GM18517 (cell line): ENCODE results near the gene PSORS1C1.
"Not testable (repeated sequence)": the region's sequence is repeated elsewhere in the genome, so short reads cannot be mapped to it uniquely, and the experiment has no call there.

Experiments
- ATAC-seq: cut with Tn5 transposase; IDR thresholded peaks from one replicate; pipeline ENCODE4 v1.9.1; 2021; ENCODE audit warnings: mild to moderate bottlenecking, moderate library complexity; ENCODE audit not compliant: unreplicated experiment

PSORS1C1 gene

DNA sequence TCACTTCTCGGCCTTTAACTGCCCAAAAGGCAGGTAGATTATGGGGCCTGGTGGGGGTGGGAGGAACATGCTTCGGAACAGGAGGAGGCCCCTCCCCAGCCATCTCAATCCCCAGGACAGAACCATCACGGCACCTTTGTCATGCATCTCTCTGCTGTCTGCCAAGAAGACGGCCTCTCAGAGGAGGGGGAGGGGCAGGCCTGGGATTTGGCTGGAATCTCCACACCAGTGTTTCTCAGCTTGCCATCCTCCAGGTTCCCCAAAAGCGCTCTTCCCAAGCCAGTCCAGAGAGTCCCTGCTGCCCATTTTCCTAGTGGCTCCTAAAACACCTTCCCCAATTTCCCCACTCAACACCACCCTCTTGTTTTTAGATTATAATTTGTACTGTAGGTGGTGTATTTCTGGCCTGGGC, 58.4 kb downstream of the PSORS1C1 start:
- ATAC-seq = no peak

- no peak for ATAC-seq
Observed at GRCh38 chr6:31173406-31173805, 58.8 kb downstream of the PSORS1C1 start.

- ATAC-seq = no peak
Observed at GRCh38 chr6:31174378-31174777, 59.8 kb downstream of the PSORS1C1 start.

DNA sequence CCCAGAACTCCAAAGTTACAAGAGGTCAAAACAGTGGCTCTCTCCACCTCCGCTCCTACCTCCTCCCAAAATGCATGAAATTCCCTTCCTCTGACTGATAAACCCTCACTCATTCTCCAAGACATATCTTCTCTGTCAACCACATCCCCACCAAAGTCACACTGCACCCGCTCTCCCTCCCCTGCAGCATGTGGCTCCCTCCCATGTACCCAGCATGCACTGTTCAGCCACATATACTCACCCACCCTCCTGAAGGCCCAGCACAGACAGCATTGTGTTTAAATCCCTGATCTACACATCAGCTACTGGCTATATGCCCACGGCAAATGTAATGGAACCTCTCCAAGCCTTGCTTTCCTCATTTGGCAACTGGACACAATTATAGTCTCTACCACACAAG, 61.4 kb downstream of the PSORS1C1 start:
- no peak for ATAC-seq

DNA sequence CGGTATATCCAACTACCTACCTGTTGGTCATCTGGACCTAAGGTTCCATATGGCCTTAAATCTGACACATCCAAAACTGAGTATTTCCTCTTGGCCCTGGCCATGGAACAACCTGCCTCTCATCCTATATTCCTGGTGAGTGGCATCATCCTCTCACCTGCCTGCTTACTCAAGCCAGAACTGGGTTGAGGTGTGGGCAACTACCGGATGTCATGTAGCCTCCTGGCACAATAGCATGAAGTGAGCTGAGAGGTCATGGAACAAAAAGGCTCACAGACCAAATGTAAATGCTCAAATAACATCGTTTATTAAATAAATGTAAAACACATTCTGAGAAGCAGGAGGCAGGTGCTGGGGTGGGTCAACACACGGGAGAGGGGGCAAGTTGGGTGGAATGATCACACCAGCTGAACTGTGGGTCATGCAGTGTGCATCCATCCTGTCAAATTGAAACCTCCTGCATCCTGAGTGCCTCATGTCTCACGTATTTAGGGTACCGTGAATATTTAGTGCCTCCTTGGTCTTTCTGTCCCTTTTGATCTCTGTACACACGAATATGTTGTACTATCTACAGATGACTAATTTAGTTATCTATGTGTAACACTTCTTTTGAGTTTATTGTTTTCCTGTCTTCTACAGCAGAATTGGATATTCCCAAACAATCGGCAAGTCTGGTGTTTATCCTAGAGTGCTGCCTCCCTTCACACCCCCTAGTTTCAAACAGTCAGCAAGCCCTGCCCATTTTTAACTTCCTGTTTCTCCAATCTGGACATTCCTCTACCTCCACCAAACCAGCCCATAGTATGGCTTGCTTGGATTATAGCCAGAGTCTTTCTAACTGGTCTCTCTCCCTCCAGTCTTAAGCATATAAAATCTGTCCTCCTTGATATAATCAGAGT, 63.8 kb downstream of the PSORS1C1 start:
- ATAC-seq = no peak

GRCh38 chr6:31179042-31179386, 64.4 kb downstream of the PSORS1C1 start:
- no peak for ATAC-seq

DNA sequence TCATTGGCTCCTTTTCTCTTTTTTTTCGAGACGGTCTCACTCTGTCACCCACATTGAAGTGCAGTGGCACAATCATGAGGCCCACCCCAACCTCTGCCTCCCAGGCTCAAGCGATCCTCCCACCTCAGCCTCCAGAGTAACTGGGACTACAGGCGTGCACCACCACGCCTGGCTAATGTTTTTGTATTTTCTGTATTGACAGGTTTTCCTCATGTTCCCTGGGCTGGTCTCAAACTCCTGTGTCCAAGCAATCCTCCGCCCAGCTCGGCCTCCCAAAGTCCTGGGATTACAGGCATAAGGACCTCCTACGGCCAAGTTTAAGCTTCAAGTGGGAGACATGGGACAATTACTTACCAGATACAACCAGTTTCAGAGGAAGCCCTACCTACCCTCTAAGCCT, 65.3 kb downstream of the PSORS1C1 start:
- ATAC-seq = no peak

GRCh38 chr6:31180500-31180899, 65.9 kb downstream of the PSORS1C1 start:
- ATAC-seq = no peak

DNA sequence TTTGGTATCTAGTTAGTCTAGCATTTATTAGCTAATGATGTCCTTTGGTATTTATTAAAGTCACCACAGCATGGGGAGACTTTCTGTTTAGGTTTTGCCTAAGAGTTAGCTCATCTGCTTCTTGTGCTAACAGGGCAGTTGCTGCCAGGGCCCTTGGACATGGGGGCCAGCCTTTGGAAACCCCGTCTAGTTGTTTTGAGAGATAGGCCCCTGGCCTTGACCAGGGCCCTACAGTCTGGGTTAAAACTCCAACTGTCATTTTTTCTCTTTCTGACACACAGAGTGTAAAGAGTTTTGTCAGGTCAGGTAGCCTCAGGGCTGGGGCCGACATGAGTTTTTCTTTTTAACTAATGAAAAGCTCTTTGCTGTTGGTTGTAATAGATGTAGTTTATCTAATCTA, 68.7 kb downstream of the PSORS1C1 start:
- ATAC-seq = not testable (repeated sequence)

DNA sequence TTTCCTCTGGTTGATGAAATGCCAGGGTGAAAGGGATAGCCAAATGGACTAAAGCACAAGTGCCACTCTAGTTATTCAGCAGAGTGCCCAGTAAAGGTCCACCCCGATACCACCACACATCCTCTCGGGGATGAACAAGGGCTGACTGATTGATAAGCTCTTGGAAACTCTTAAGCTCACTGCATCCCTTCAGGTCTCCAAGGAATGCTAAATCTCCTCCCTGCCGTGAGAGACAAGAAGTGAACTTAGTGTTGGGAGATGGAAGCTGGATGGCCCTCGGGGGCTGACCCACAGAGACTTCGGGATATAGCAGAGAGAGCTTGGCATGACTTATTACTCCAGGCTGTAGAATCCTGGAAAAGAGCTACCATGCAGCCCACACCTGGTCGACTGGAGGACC, 69.3 kb downstream of the PSORS1C1 start:
- ATAC-seq = not testable (repeated sequence)

DNA sequence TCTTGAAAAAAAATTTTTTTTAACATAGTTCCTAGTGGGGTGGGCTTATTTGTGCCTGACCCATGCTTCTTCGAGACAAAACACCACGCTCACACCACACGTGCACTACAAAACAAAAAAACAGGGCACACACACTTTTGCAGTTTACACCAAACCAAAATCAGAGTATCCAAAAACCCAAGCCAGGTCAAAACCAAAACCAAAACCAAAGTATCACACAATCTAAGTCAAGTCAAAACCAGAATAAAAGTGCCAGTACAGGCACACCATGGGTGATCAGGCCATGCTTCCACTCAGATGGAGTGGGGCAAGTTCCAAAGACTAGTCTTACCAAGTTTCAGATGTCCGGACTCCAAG, 71.1 kb downstream of the PSORS1C1 start:
- ATAC-seq = not testable (repeated sequence)

- ATAC-seq = no peak
Observed at GRCh38 chr6:31186052-31186734, 71.6 kb downstream of the PSORS1C1 start.

GRCh38 chr6:31187780-31188194, 73.2 kb downstream of the PSORS1C1 start:
- ATAC-seq = no peak

DNA sequence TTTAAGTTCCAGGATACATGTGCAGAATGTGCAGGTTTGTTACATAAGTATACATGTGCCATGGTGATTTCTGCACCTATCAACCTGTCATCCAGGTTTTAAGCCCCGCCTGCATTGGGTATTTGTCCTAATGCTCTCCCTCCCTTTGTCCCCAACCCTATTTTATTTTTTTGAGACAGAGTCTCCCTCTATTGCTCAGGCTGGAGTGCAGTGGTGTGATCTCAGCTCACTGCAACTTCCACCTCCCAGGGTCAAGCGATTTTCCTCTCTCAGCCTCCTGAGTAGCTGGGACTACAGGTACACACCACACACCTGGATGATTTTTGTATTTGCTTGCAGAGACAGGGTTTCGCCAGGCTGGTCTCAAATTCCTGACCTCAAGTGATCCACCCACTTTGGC, 74.6 kb downstream of the PSORS1C1 start:
- not testable (repeated sequence) for ATAC-seq
